ENCODE data around the gene BRI3.
A peak's percentile ranks its signal among the peaks of the same experiment; 100 is the strongest.

Gene BRI3

GRCh38 chr7:98280791-98281756, at the start of gene BRI3:
Gene BRI3 (plus strand): TSS chr7:98281686. CDS start chr7:98281796, 110 bp downstream.
- DNase-seq: peak; percentile 87

DNA sequence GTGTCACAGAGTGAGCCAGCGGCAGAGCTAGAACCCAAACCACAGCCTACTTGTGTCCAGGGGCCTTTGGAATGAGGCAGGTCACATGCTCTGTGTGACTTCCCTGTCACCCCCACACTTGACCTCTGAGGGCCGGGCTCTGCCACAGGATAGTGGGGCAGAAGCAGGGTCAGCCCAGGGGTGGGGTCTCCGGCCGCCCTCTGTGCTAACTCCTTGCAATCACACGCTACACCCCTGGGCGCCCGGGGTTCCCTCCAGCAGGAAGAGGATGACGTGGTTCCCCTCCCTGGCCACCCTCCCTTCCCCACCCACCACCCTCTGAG, 49.3 kb upstream of the BRI3 start:
- no peak for DNase-seq

GRCh38 chr7:98232799-98233198, 48.7 kb upstream of the BRI3 start:
- no peak for DNase-seq

DNA sequence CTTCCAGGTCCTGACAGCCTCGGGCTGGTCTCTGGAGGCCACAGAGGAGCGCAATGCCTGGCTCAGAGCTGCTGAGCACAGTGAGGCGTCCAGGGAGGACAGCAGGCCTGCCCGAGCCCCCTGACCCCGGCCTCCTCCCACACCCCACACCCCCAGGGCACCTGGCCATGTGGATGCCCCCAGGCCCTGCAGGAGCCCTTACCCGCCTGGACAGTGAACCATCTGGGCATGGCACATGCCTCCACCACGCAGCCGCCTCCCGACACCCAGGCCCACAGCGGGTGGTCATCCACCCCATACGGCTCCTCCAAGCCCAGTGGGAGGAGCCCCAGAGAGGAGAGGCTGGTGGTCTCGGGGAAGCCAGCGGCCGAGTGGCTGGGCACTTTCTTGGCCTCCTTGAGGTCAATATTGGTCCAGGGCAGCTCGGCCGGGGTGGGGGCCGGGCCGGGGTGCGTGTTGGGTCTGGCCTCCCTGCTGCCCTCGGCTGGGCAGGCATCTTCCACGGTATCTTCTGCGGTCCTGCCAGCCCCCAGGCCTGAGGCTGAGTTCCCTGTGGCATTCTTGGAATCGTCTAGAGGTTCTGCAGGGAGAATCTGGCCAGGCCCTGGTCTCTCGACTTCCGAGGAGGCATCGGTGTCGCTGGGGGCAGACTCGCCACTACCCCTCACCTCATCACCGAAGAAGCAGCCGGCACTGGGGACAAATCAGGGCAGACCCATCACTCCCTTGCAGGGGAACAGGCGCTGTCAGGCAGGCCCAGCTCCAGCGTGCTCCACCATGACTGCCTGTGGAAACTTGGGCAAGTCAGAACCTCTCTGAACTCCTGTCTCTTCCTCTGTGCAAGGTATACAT, 48.0 kb upstream of the BRI3 start:
- DNase-seq: no peak

- DNase-seq: no peak
Observed at GRCh38 chr7:98234429-98235147, 46.9 kb upstream of the BRI3 start.

GRCh38 chr7:98235901-98236300, 45.6 kb upstream of the BRI3 start:
- DNase-seq: no peak

- DNase-seq: no peak
Observed at GRCh38 chr7:98236355-98237185, 44.9 kb upstream of the BRI3 start.

DNA sequence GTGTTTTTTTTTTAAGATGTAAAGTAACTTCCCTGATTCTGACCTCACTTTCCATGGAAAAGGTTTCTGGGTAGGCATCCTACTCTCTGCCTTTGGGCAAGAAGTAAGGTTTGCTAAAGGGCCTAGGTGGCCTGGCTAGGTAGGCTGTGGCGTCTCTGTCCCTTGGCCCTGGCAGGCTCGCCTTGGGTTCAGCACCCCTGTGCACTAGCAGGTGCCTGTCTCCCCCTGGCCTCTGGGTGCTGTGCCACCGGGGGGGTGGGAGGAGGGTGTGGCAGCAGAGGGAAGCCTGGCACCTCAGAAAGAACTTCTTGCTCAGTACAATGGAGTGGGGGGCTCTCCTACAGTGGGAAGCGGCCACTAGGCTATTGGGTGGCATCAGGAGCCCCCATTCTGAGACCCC, 43.4 kb upstream of the BRI3 start:
- no peak for DNase-seq

- no peak for DNase-seq
Observed at GRCh38 chr7:98238976-98239375, 42.5 kb upstream of the BRI3 start.

DNA sequence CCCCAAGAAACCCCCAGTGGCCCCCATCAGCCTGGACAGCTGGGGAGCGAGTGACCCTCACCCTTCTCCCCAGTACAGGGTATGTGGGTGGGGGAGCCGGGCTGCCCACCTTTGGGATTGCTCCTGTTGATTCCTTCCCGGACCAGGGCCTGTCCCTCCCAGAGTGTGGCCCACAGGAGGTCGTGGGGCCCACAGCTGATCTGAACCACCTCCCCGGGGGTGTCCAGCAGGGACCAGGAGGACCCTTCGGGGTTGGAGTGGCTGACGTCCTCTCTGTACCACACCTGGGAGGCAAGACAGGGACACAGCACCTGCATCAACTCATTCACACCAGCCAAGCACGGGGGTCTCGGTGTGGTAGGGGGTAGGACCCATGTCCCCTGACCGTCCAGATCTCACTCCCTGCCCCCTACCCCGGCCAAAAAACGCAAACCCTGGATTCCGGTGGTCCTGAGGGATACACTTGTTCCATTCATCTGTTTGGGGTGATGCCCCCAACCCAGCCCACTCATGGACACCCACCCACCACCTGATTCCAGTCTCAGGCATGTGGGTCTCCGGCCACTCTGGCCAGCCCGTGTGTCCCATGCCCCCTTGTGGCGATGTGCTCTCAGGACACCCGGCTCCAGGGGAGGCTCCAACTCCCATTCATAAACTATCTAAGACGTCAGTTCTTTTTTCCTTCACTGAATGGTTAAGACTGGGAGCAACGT, 40.4 kb upstream of the BRI3 start:
- DNase-seq: no peak

- DNase-seq: no peak
Observed at GRCh38 chr7:98241674-98242241, 39.7 kb upstream of the BRI3 start.

DNA sequence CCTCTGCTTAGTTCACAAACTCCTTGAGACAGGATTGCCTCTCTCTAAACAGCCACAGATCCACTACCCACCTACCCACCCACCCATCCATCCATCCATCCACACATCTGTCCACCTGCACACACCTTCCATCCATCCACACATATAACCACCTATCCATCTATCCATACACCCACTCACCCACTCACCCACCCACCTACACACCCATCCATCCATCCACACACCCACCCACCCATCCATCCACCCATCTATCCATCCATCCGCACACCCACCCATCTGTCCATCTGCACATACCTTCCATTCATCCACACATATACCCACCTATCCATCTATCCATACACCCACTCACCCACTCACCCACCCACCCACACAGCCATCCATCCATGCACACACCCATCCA, 39.1 kb upstream of the BRI3 start:
- no peak for DNase-seq

DNA sequence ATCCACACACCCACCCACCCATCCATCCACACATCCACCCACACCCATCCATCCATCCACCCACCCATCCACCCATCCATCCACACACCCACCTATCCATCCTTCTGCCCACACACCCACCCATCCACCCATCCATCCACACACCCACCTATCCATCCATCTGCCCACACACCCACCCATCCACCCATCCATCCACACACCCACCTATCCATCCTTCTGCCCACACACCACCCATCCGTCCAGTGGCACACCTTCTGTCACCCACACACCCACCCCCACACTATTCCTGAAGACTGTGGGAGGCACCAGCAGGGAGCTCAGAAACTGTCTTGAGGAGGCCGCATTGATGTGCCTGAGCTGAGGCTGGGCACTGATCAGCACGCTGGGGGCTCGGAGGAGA, 38.6 kb upstream of the BRI3 start:
- no peak for DNase-seq

GRCh38 chr7:98244871-98245270, 36.6 kb upstream of the BRI3 start:
- no peak for DNase-seq

- DNase-seq: no peak
Observed at GRCh38 chr7:98248156-98248555, 33.3 kb upstream of the BRI3 start.

- no peak for DNase-seq
Observed at GRCh38 chr7:98249106-98249505, 32.4 kb upstream of the BRI3 start.

DNA sequence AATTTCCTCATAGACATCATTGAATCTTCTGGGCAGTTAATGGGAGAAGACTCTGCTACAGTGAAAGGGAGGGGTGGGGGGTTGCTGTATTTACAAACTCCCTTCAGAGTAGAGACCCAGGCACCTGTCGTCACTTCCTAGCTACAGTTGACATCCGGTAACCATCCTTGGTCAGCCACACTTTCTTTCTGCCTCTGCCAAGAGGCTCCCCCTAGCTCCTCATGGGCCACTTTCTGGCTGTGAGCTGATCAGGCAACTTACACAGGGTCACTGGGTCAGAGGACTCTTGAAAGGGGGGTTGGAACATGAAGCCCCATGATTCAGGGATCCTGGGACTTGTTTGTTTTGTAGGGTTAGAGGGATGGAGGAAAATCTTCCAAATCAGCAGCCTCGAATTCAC, 30.7 kb upstream of the BRI3 start:
- peak; percentile 24 for DNase-seq

GRCh38 chr7:98251231-98251600, 30.3 kb upstream of the BRI3 start:
- peak; percentile 34 for DNase-seq

- peak; percentile 84 for DNase-seq
Observed at GRCh38 chr7:98251601-98252424, 29.7 kb upstream of the BRI3 start, which contains the start of gene TECPR1. Gene TECPR1 (minus strand): TSS chr7:98252232. CDS start chr7:98246146, 6,086 bp downstream.

GRCh38 chr7:98252425-98253054, 28.9 kb upstream of the BRI3 start:
- no peak for DNase-seq

Measured in activated effector memory CD4-positive, alpha-beta T cell treated with Interleukin-2 at 50 U/mL for 16 hours (primary cell).